GM21723 (cell line): Measurements from ENCODE around the gene CAMTA1.

Experiments used
- ATAC-seq: cut with Tn5 transposase; IDR thresholded peaks from one replicate; pipeline ENCODE4 v1.9.1; 2021; ENCODE audit warnings: mild to moderate bottlenecking, moderate library complexity; ENCODE audit not compliant: unreplicated experiment

CAMTA1 gene

GRCh38 chr1:6923012-6923411 is 137.8 kb downstream of the CAMTA1 start:
- ATAC-seq, result no peak

GRCh38 chr1:6923416-6923815 is 138.2 kb downstream of the CAMTA1 start:
- no peak for ATAC-seq

GRCh38 chr1:6923955-6924881 is 139.0 kb downstream of the CAMTA1 start:
- ATAC-seq, result no peak

DNA sequence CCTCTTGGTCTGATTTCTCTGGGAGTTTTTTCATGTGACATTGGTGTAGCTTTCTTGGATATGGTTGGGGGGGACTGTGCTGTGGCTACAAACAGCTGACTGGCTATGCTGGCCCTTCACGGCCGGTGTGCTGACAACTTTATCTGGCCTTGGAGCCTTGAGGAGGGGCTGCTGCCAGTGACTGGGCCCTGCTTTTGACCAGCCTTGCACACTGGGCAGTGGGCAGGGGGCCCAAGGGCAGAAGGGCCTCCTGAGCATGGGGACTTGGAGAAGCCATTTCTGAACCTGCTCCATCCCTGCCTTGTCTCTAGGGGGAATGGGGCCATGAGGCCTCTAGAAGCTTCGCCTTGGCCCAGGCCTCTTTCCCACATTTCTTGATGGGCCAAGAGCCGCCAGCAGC is 139.6 kb downstream of the CAMTA1 start:
- ATAC-seq, result no peak

DNA sequence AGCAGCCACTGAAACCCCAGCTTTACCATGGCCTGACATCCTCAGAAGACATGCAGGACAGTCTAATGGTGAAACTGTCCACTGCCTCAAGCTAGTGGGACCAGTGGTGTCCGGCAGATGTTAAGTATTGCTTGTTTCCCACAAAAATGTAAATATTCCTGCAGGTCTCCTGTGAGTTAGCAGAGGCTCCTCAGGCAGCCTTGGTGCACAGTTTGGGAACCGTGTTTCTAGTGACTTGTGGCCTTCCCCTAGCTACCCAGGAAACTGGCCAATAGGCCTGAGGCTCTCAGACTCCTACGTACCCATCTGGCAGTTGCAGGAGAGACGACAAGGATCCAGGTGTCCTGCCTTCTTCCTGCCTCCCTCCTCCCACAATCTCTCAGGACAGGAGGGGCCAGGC is 142.4 kb downstream of the CAMTA1 start:
- ATAC-seq, result no peak

DNA sequence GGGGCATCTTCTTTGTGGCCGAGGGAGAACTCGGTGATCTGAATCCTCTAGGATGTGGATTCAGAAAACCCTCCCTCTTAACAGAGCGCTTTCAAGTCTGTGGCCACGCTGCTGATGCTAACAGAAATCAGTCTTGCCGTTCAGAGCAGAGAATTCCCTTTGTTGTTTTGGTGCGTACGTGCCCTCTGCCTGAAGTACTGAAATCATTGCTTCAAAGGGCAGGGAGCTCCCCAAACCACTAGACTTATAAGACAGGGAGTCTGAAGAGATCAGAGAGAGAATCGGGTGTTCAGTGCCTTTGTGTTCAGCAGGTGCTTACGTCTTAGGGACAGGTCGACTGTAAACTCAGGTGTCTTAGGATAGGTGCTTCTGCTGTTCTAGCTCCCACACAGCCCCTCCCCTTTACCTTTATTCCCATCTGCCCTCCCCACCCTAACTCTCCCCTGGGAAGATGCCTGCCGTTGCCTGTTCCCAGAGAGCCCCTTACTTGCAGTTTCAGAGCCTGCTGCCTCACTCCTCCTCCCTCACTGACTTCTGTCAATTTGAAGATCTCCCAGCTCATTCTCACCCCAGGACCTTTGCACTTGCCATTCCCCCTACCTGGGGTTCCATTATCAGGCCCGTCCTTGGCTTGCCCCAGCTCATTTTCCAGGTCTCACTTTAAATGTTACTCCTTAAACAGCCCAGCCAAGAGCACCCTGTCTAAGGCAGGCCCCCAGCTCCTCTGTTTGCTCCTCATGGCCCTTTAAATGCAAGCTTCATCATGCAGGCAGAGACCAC is 143.0 kb downstream of the CAMTA1 start:
- no peak for ATAC-seq

GRCh38 chr1:6930732-6931300 is 145.6 kb downstream of the CAMTA1 start:
- ATAC-seq, result no peak

DNA sequence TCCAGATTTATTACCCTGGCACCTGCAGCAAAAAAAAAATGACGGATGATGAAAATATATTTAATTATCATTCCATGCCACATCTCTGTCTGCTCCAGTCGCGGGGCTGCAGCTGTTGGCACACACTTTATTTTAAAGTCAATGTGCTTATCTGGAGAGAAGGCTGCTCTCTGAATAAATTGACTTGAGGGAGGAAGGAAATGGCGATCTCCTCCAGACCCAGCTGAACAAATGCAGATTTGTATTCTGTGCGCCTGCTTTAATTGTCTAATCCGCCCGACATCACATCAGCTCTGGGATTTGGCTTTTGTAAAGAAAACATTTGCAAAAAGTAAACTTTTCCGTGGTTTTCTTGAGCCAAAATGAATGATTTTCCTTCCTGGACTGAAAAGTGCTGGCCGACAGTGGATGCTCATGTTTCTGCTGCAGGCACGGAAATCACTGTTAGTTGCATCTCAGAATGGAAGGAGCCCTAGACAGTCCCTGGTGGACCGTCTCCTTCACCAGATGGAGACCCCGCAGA is 150.2 kb downstream of the CAMTA1 start:
- ATAC-seq, result no peak

GRCh38 chr1:6935911-6936690 is 150.8 kb downstream of the CAMTA1 start:
- no peak for ATAC-seq

- ATAC-seq, result no peak
Measured at GRCh38 chr1:6937048-6937447, 151.8 kb downstream of the CAMTA1 start.

- no peak for ATAC-seq
Measured at GRCh38 chr1:6939363-6939762, 154.1 kb downstream of the CAMTA1 start.

GRCh38 chr1:6941786-6942185 is 156.5 kb downstream of the CAMTA1 start:
- ATAC-seq, result no peak

DNA sequence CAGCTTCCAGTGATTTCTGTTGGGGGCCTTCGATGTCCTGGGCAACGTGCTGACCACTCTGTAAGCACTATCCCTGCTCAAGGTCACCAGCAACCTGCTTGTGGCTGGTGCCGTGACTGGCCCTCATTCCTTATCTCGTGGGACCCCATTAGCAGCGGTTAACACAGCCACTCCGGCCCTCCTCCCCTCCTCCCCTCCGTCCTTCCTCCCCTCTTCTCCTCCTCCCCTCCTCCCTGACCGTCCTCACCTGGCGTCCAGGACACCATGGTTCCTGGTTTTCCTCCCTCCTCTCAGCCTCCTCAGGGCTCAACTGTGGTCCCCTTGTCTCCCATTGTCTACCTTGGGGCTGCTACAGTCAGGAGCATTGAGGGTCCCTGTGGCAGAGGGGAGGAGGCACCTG is 157.7 kb downstream of the CAMTA1 start:
- ATAC-seq, result no peak

DNA sequence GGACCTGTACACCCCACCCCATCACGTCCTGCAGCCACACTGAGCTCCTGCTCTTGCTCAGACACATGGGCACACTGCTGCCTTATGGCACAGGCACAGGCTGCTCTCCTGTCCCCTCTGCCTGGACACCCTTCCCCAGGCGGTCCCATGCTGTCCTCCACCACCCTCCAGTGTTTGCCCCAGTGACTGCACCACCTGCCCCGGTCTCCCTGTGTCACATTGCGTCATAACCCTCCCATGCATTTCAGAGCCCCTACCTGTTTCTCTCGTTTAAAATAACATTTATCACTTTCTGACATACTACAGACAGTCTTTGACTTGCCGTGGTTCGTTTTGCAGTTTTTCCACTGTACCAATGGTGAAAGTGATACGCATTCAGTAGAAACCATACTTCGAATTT is 159.2 kb downstream of the CAMTA1 start:
- ATAC-seq, result no peak

GRCh38 chr1:6947952-6948351 is 162.7 kb downstream of the CAMTA1 start:
- ATAC-seq, result no peak

DNA sequence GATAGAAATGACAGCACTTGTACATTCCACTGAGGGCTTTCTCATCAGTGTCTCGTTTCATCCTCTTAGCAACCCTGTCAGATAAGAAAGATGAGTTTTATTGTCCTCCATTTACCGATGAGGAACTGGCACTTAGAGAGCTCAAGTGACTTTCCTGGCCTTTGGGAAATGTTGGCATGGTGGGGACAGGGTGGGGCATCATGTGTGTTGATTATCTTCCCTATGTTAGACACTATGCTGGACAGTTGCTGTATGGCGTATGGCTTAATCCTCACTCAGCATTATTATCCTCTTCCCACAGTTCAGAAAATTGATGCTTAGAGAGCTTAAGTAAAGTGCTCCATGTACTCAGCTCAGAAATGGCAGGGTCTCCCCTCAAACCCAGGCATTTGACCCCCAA is 163.2 kb downstream of the CAMTA1 start:
- no peak for ATAC-seq

DNA sequence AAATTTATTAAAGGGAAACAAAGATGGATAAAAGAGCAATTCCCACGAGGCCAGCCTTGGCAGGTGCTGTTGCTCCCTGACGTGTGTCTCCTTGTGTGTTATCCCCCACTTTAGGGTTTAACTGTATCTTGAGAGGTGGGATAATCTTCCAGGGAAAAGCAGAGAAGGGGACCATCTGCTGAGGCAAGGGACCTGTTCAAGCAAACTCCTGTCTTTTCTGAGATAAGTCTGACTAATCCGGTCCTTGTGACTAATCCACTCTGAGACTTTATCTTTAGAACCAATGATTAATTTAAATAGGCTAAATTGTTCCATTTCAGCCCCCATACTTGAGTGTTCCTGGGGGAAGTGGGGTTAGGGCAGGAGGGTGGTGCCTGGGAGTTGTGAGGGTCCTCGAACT is 163.6 kb downstream of the CAMTA1 start:
- ATAC-seq, result no peak

GRCh38 chr1:6950001-6950765 is 164.9 kb downstream of the CAMTA1 start:
- ATAC-seq, result no peak

GRCh38 chr1:6951536-6951935 is 166.3 kb downstream of the CAMTA1 start:
- ATAC-seq, result no peak

DNA sequence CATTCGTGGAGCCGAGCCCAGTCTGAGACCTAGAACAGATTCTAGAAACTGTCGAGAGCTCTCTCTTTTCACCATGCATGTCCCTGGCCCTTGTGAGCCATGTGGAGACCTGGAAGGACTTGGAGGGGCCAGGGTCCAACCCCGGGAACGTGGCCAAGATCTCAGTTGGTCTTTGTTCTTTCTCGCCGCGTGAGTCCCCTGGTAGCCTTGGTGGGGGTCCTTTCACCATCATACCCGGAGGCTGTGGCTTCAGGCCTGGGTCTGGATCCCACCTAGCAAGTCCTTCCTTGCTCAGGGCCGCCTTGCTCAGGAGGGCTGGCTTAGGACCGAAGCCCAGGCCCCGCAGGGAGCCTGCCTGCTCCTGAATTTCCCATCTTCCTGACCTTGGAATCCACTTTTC is 168.0 kb downstream of the CAMTA1 start:
- ATAC-seq, result no peak
